H1 (cell line): ENCODE results near the gene TEAD1. TPM values are rescaled to one million over a fixed set of nuclear protein-coding genes. Genes with fewer than 3 reads are reported as not detected.

Source experiments
- CTCF ChIA-PET: fragments of 300-600 bp; sonication (Branson Sonifier 250); formaldehyde crosslinking; loops from one replicate; lab custom pipeline; 2021; ENCODE audit not compliant: partially characterized antibody; lab: Charles Lee
- POLR2A ChIA-PET: fragments of 300-600 bp; sonication (Branson Sonifier 250); formaldehyde crosslinking; loops from one replicate; lab custom pipeline; 2021; ENCODE audit warnings: inconsistent platforms; ENCODE audit not compliant: partially characterized antibody; lab: Charles Lee
- DNase-seq, 2 experiments: peaks; one replicate each; pipeline versions ENCODE4 v3.0.0 to v3.0.0-alpha.2; 2010 to 2022; ENCODE audit warnings: low spot score in 2 of 2, low read depth in 1 of 2, mixed read lengths in 1 of 2
- FAIRE-seq: peaks from 2 replicates; lab custom pipeline; 2011; peaks lifted over from hg19 to GRCh38; lab: Jason Lieb, UNC
- H2AFZ ChIP-seq: 2 replicates; pipeline ENCODE4 v1.8.1; 2012; ENCODE audit warnings: low read length, inconsistent platforms
- H2AK5ac ChIP-seq: 2 replicates; pipeline ENCODE4 v1.6.1; 2013; ENCODE audit warnings: low read depth, low read length
- H2BK120ac ChIP-seq: replicated peaks from 2 replicates; pipeline ENCODE3; 2013; ENCODE audit warnings: low read depth, low read length, inconsistent platforms
- H2BK12ac ChIP-seq: 2 replicates; pipeline ENCODE4 v1.6.1; 2013; ENCODE audit warnings: low read depth, low read length
- H2BK15ac ChIP-seq: 2 replicates; pipeline ENCODE4 v1.6.1; 2013; ENCODE audit warnings: low read length
- H2BK20ac ChIP-seq: 2 replicates; pipeline ENCODE4 v1.6.1; 2013; ENCODE audit warnings: low read length
- H2BK5ac ChIP-seq: 2 replicates; pipeline ENCODE4 v1.6.1; 2013; ENCODE audit warnings: low read depth, low read length
- H3K14ac ChIP-seq: 2 replicates; pipeline ENCODE4 v1.6.1; 2013; ENCODE audit warnings: inconsistent platforms; ENCODE audit not compliant: insufficient read length
- H3K18ac ChIP-seq: 2 replicates; pipeline ENCODE4 v1.6.1; 2013; ENCODE audit warnings: low read length; ENCODE audit errors: extremely low read depth
- H3K23ac ChIP-seq: 2 replicates; pipeline ENCODE4 v1.6.1; 2013; ENCODE audit warnings: inconsistent platforms; ENCODE audit not compliant: insufficient read length
- H3K23me2 ChIP-seq: 2 replicates; pipeline ENCODE4 v1.6.1; 2013; ENCODE audit warnings: low read depth, low read length
- H3K27ac ChIP-seq: 2 replicates; pipeline ENCODE4 v1.6.1; 2011; ENCODE audit warnings: low read depth, low read length, inconsistent platforms
- H3K27me3 ChIP-seq, 4 experiments: replicated peaks in 1 of 4; 1 replicate in 1 of 4; 2 replicates in 3 of 4; pipeline versions ENCODE4 v1.6.1 to v1.8.1; 2011 to 2013; ENCODE audit warnings: low read length in 3 of 4, mild to moderate bottlenecking in 3 of 4, inconsistent platforms in 2 of 4, mixed read lengths in 2 of 4, moderate library complexity in 1 of 4; ENCODE audit not compliant: control insufficient read depth in 3 of 4, insufficient read depth in 3 of 4; ENCODE audit errors: extremely low read depth in 1 of 4
- H3K36me3 ChIP-seq, 4 experiments: 2 replicates each; pipeline versions ENCODE4 v1.6.1 to v1.8.1; 2011 to 2013; ENCODE audit warnings: mild to moderate bottlenecking in 4 of 4, low read length in 3 of 4, moderate library complexity in 2 of 4, control low read depth in 1 of 4, inconsistent platforms in 1 of 4; ENCODE audit not compliant: insufficient read depth in 4 of 4, control insufficient read depth in 2 of 4
- H3K4ac ChIP-seq: replicated peaks from 2 replicates; pipeline ENCODE3; 2013; ENCODE audit warnings: low read length, low read depth, mixed read lengths, inconsistent platforms; ENCODE audit not compliant: insufficient read length
- H3K4me1 ChIP-seq, 4 experiments: replicated peaks in 1 of 4; 1 replicate in 1 of 4; 2 replicates in 3 of 4; pipeline versions ENCODE4 v1.6.1 to v1.8.1; 2011 to 2013; ENCODE audit warnings: low read length in 3 of 4, inconsistent platforms in 2 of 4, mixed read lengths in 1 of 4; ENCODE audit not compliant: insufficient read depth in 4 of 4, control insufficient read depth in 3 of 4
- H3K4me2 ChIP-seq, 2 experiments: 2 replicates each; pipeline versions ENCODE4 v1.6.1 to v1.8.1; 2011 to 2013; ENCODE audit warnings: low read depth in 2 of 2, low read length in 2 of 2, control low read depth in 1 of 2, inconsistent platforms in 1 of 2, mild to moderate bottlenecking in 1 of 2; ENCODE audit not compliant: insufficient read depth in 1 of 2
- H3K4me3 ChIP-seq, 4 experiments: fragments of 200-600, 300-600 bp in 1 of 4; sonication (generic), shearing (Covaris generic), sonication (Bioruptor Twin) in 1 of 4; 2 replicates each; pipeline versions ENCODE4 v1.5.1 to v1.8.1; 2011 to 2016; ENCODE audit warnings: low read length in 4 of 4, low read depth in 3 of 4, control low read depth in 2 of 4, inconsistent platforms in 2 of 4, mild to moderate bottlenecking in 2 of 4, mixed read lengths in 1 of 4, moderate library complexity in 1 of 4; ENCODE audit not compliant: insufficient read depth in 2 of 4; ENCODE audit errors: extremely low read depth in 1 of 4
- H3K56ac ChIP-seq: replicated peaks from 2 replicates; pipeline ENCODE3; 2013; ENCODE audit warnings: low read depth, mild to moderate bottlenecking, mixed read lengths, low read length, inconsistent platforms; ENCODE audit not compliant: insufficient read length
- H3K79me1 ChIP-seq: 2 replicates; pipeline ENCODE4 v1.6.1; 2013; ENCODE audit warnings: low read depth, low read length, control low read depth
- H3K79me2 ChIP-seq, 2 experiments: 2 replicates each; pipeline versions ENCODE4 v1.6.1 to v1.8.1; 2012 to 2013; ENCODE audit warnings: low read length in 2 of 2, mild to moderate bottlenecking in 2 of 2, inconsistent platforms in 1 of 2; ENCODE audit not compliant: insufficient read depth in 2 of 2, control insufficient read depth in 1 of 2
- H3K9ac ChIP-seq, 4 experiments: replicated peaks in 1 of 4; 1 replicate in 1 of 4; 2 replicates in 3 of 4; pipeline versions ENCODE4 v1.6.1 to v1.8.1; 2011 to 2013; ENCODE audit warnings: low read depth in 3 of 4, low read length in 3 of 4, control low read depth in 2 of 4, mild to moderate bottlenecking in 2 of 4, moderate library complexity in 2 of 4, inconsistent platforms in 1 of 4; ENCODE audit errors: extremely low read depth in 1 of 4
- H3K9me3 ChIP-seq, 2 experiments: 2 replicates each; pipeline versions ENCODE4 v1.6.1 to v1.8.1; 2012 to 2013; ENCODE audit warnings: mild to moderate bottlenecking in 2 of 2, moderate library complexity in 2 of 2, control low read depth in 1 of 2, inconsistent platforms in 1 of 2, low read depth in 1 of 2, low read length in 1 of 2, mixed read lengths in 1 of 2; ENCODE audit not compliant: insufficient read depth in 2 of 2
- H4K20me1 ChIP-seq, 2 experiments: replicated peaks in 1 of 2; 2 replicates each; pipeline versions ENCODE3 to v1.8.1; 2011 to 2013; ENCODE audit warnings: inconsistent platforms in 2 of 2, low read length in 2 of 2, mild to moderate bottlenecking in 1 of 2; ENCODE audit not compliant: insufficient read depth in 2 of 2, control insufficient read depth in 1 of 2
- H4K5ac ChIP-seq: 2 replicates; pipeline ENCODE4 v1.6.1; 2013; ENCODE audit warnings: low read length, low read depth, mixed read lengths, inconsistent platforms; ENCODE audit not compliant: insufficient read length
- H4K8ac ChIP-seq: 2 replicates; pipeline ENCODE4 v1.8.0; 2013; ENCODE audit warnings: mild to moderate bottlenecking, moderate library complexity, low read length, inconsistent platforms; ENCODE audit not compliant: insufficient read depth; ENCODE audit errors: extremely low read depth
- H4K91ac ChIP-seq: replicated peaks from 2 replicates; pipeline ENCODE3; 2013; ENCODE audit warnings: low read length, mixed read lengths, inconsistent platforms; ENCODE audit not compliant: insufficient read length
- BACH1 ChIP-seq: IDR thresholded peaks from 2 replicates; pipeline ENCODE4 v1.6.1; 2012; ENCODE audit warnings: low read length, improper control_type of control experiment
- BCL11A ChIP-seq, 2 experiments: IDR thresholded peaks; one replicate each; pipeline ENCODE4 v1.6.1; 2011; ENCODE audit warnings: low read depth in 2 of 2, low read length in 2 of 2, mild to moderate bottlenecking in 2 of 2
- CEBPB ChIP-seq: IDR thresholded peaks from 2 replicates; pipeline ENCODE4 v1.6.1; 2012; ENCODE audit warnings: low read depth, low read length
- CHD1 ChIP-seq: IDR thresholded peaks from 2 replicates; pipeline ENCODE4 v1.6.1; 2012; ENCODE audit warnings: low read depth, low read length, improper control_type of control experiment
- CTBP2 ChIP-seq: IDR thresholded peaks from 2 replicates; pipeline ENCODE4 v1.7.0; 2011; ENCODE audit warnings: borderline replicate concordance, mild to moderate bottlenecking, moderate library complexity, mixed read lengths, low read length; ENCODE audit not compliant: insufficient read depth, insufficient read length
- CTCF ChIP-seq, 3 experiments: IDR thresholded peaks; 1 replicate in 2 of 3; 2 replicates in 1 of 3; pipeline versions ENCODE4 v1.5.1 to v1.6.1; 2011; ENCODE audit warnings: low read length in 3 of 3, mild to moderate bottlenecking in 3 of 3, inconsistent platforms in 2 of 3, low read depth in 1 of 3, moderate library complexity in 1 of 3; ENCODE audit not compliant: insufficient read depth in 1 of 3; ENCODE audit errors: control extremely low read depth in 1 of 3
- EGR1 ChIP-seq: IDR thresholded peaks from 2 replicates; pipeline ENCODE4 v1.6.1; 2011; ENCODE audit warnings: low read depth, low read length, borderline replicate concordance
- RFX5 ChIP-seq: IDR thresholded peaks from 2 replicates; pipeline ENCODE4 v1.6.1; 2011; ENCODE audit warnings: low read depth, low read length, improper control_type of control experiment, borderline replicate concordance
- TCF12 ChIP-seq: IDR thresholded peaks from 2 replicates; pipeline ENCODE4 v1.6.1; 2011; ENCODE audit warnings: low read depth, mild to moderate bottlenecking, low read length
- ZNF274 ChIP-seq: IDR thresholded peaks from 2 replicates; pipeline ENCODE4 v1.7.0; 2012; ENCODE audit warnings: low read length, borderline replicate concordance; ENCODE audit errors: extremely low read depth
- WGBS, 2 experiments: shearing (Covaris generic) in 1 of 2; methylation state at CpG; one replicate each; pipeline versions ENCODE4 v1.1.6 to v1.1.7; 2013 to 2015; ENCODE audit warnings: low lambda C conversion rate in 2 of 2, mixed read lengths in 2 of 2, inconsistent platforms in 1 of 2, low coverage in 1 of 2, missing lambda C conversion rate in 1 of 2; ENCODE audit not compliant: insufficient replicate concordance in 2 of 2, insufficient coverage in 1 of 2, insufficient read length in 1 of 2; ENCODE audit errors: extremely low coverage in 1 of 2, missing lambda C conversion rate in 1 of 2; 5-methylcytosine and 5-hydroxymethylcytosine counted together
- polyA plus RNA-seq, 7 experiments: library from polyadenylated mRNA; depleted of rRNA in 3 of 7; stranded (reverse) in 5 of 7; unstranded in 2 of 7; fragments of >200 nt in 5 of 7; fragments of 200-250 nt in 2 of 7; gene quantifications; 1 replicate in 5 of 7; 2 replicates in 1 of 7; 4 replicates in 1 of 7; pipeline versions ENCODE4 v1.2.1 to v1.2.3, GENCODE V29; 2011 to 2013; ENCODE audit warnings: missing spikeins in 2 of 7, mixed read lengths in 2 of 7
- total RNA-seq: library from RNA; stranded (reverse); fragmentation: NEBNext Ultra II Directional; extraction: Animal tissue kit (Norgen Biotek cat#: 25700); gene quantifications from 2 replicates; pipeline ENCODE4 v1.2.1, GENCODE V29; 2021

The TEAD1 gene
- total and polyA plus RNA-seq, 2 of the 8 experiments (the other 6 are each of a cell fraction or from before 2014, with no cell fraction given) = 15.6 to 67.4 TPM

- Histone ChIP-seq H3K27me3 (no peaks in the 10 kb centered on the region), H3K9ac (no peak overlapping the region), H3K79me1 (no peaks in the 10 kb centered on the region), H3K4ac (no peak overlapping the region), H2BK120ac (no peak overlapping the region), H3K14ac (no peak overlapping the region), H3K56ac (no peak overlapping the region), H2BK15ac (no peak overlapping the region), H4K5ac (no peak overlapping the region), H3K23ac (no peak overlapping the region), H3K4me2 (no peak overlapping the region), H3K36me3 (no peaks in the 10 kb centered on the region), H4K20me1 (no peaks in the 10 kb centered on the region), H3K23me2 (no peaks in the 10 kb centered on the region), H3K4me3 (no peak overlapping the region), H2BK5ac (no peak overlapping the region), H4K91ac (no peak overlapping the region), H2BK12ac (no peak overlapping the region), H3K18ac (no peak overlapping the region), H2AFZ (no peak overlapping the region), H2BK20ac (no peak overlapping the region), H3K4me1 (peaks cover 0 to 2% (median 0%) of the 10 kb centered on the region in 4 experiments; a peak in 1 of 7 replicates), H3K79me2 (no peaks in the 10 kb centered on the region), H2AK5ac (no peak overlapping the region), H3K27ac (no peak overlapping the region), H3K9me3 (no peaks in the 10 kb centered on the region), H4K8ac (no peak overlapping the region)
- 90% methylated on average over 5 of the region's 5 CpGs; no CpG with 5 or more reads in 1 of the 2 experiments for WGBS, 2 experiments
- POLR2A ChIA-PET = no interaction called here
- TF ChIP-seq RFX5 (no peak), CEBPB (no peak), CHD1 (no peak), TCF12 (no peak), CTCF (IDR thresholded peaks at IDR 0.05; ENCODE audit: control extremely low read depth in 1 of 3, insufficient read depth in 1 of 3, low read depth in 1 of 3, low read length in 3 of 3) (no peak), BACH1 (no peak), BCL11A (IDR thresholded peaks at IDR 0.05; ENCODE audit: low read depth in 2 of 2, low read length in 2 of 2) (no peak), EGR1 (no peak), ZNF274 (no peak), CTBP2 (no peak)
- FAIRE-seq (no peak), DNase-seq (no peak)
- CTCF ChIA-PET = interaction anchor here (0.6 to 12.5 kb wide), 19 partner anchors 15 to 674 kb away, joined by 3 to 158 read pairs (median 5); no protein-coding TSS in a partner anchor
Observed at GRCh38 chr11:12963051-12963450, 288.8 kb downstream of the TEAD1 start.
